ENCODE results near the gene TNS1.

DNA sequence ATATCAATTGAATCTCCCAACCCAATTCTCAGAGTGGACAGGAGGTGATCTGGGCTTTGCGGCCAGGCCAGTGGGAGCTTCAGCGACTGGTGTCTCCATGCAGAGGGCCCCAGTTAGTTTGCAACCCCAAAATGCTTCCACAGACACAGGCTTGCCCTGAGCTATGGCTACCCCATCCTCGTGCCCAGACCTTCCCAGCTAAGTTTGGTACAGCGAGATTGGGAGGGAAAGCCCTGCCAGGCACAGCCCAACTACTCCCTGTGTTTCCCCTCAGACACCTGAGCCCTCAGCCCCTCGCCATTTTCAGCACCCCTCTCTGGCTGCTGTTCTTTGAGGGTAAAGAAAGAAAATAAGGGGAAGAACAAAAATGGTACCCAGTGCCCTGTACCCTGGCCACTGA, 142.9 kb downstream of the TNS1 start:
- TF ChIP-seq POLR2AphosphoS5 (IDR thresholded peaks at IDR 0.05; ENCODE audit: borderline replicate concordance, low read depth, low read length): no peak
- TF ChIP-seq EZH2 (IDR thresholded peaks at IDR 0.05): no peak
- no peak for TF ChIP-seq FOXP2 (optimal IDR thresholded peaks at IDR 0.05; ENCODE audit: control extremely low read depth, extremely low read length, insufficient read depth)

All from SK-N-MC (cell line).